GM08714 (cell line): ENCODE data around the gene DNAI7.

Experiments
- H3K4me3 ChIP-seq: fragments of 200-500 bp; sonication (Bioruptor generic); 2 replicates; pipeline ENCODE4 v1.5.1; 2014; ENCODE audit warnings: mild to moderate bottlenecking, low read length, inconsistent platforms
- ZNF274 ChIP-seq: IDR thresholded peaks from 2 replicates; pipeline ENCODE4 v1.6.1; 2012; ENCODE audit warnings: mild to moderate bottlenecking, low read depth, low read length

DNAI7 gene

GRCh38 chr12:25131270-25131669 lies 63.7 kb downstream of the DNAI7 start:
- H3K4me3 ChIP-seq: no peak overlapping the region
- no peak for TF ChIP-seq ZNF274

- TF ChIP-seq ZNF274: no peak
- no peak overlapping the region for H3K4me3 ChIP-seq
These were observed 64.2 kb downstream of the DNAI7 start for GRCh38 chr12:25130741-25131188.

- TF ChIP-seq ZNF274: no peak
- no peak overlapping the region for H3K4me3 ChIP-seq
These were observed 68.2 kb downstream of the DNAI7 start for GRCh38 chr12:25126746-25127145.

GRCh38 chr12:25126101-25126500 lies 68.9 kb downstream of the DNAI7 start:
- no peak overlapping the region for H3K4me3 ChIP-seq
- no peak for TF ChIP-seq ZNF274

GRCh38 chr12:25124493-25124892 lies 70.5 kb downstream of the DNAI7 start:
- H3K4me3 ChIP-seq: no peak overlapping the region
- no peak for TF ChIP-seq ZNF274

- no peak for TF ChIP-seq ZNF274
- no peak overlapping the region for H3K4me3 ChIP-seq
These were observed 71.8 kb downstream of the DNAI7 start for GRCh38 chr12:25123126-25123525.

- H3K4me3 ChIP-seq: no peak overlapping the region
- TF ChIP-seq ZNF274: no peak
These were observed 73.0 kb downstream of the DNAI7 start for GRCh38 chr12:25121916-25122315.

- H3K4me3 ChIP-seq: no peak overlapping the region
- TF ChIP-seq ZNF274: no peak
These were observed 73.8 kb downstream of the DNAI7 start for GRCh38 chr12:25121110-25121509.

- TF ChIP-seq ZNF274: no peak
- H3K4me3 ChIP-seq: no peak overlapping the region
These were observed 75.9 kb downstream of the DNAI7 start for GRCh38 chr12:25119020-25119419.

- no peak overlapping the region for H3K4me3 ChIP-seq
- TF ChIP-seq ZNF274: no peak
These were observed 79.3 kb downstream of the DNAI7 start for GRCh38 chr12:25115677-25116076.

- H3K4me3 ChIP-seq: no peak overlapping the region
- TF ChIP-seq ZNF274: no peak
These were observed 81.3 kb downstream of the DNAI7 start for GRCh38 chr12:25113651-25114050.

GRCh38 chr12:25110260-25110659 lies 84.7 kb downstream of the DNAI7 start:
- TF ChIP-seq ZNF274: no peak
- H3K4me3 ChIP-seq: no peak overlapping the region

GRCh38 chr12:25107920-25108319 lies 87.0 kb downstream of the DNAI7 start:
- TF ChIP-seq ZNF274: no peak
- peak overlapping the region; percentile 41; the same call in 1 of the 2 replicates for H3K4me3 ChIP-seq

- no peak for TF ChIP-seq ZNF274
- no peak overlapping the region for H3K4me3 ChIP-seq
These were observed 88.1 kb downstream of the DNAI7 start for GRCh38 chr12:25106818-25107217.

GRCh38 chr12:25102402-25102801 lies 92.6 kb downstream of the DNAI7 start:
- H3K4me3 ChIP-seq: no peak overlapping the region
- no peak for TF ChIP-seq ZNF274

GRCh38 chr12:25101092-25101445 lies 93.9 kb downstream of the DNAI7 start:
- no peak for TF ChIP-seq ZNF274

GRCh38 chr12:25100194-25101091 lies 94.5 kb downstream of the DNAI7 start:
- H3K4me3 ChIP-seq: no peak overlapping the region
- TF ChIP-seq ZNF274: no peak

More at GRCh38 chr12:25101092-25101445, 93.9 kb downstream of the DNAI7 start:
- no peak overlapping the region for H3K4me3 ChIP-seq
